Naive thymus-derived CD4-positive, alpha-beta T cell (primary cell): ENCODE data around the gene CDC20B. TPM values are rescaled to one million over a fixed set of nuclear protein-coding genes. Genes with fewer than 3 reads are reported as not detected.

Experiments used
- microRNA-seq: library from miRNA; unstranded; fragments of <30 nt; microRNA quantifications from one replicate; pipeline ENCODE4 v1.2.0, GENCODE V29; 2022; ENCODE audit warnings: borderline microRNAs expressed
- polyA plus RNA-seq, 2 donors: library from polyadenylated mRNA; unstranded; fragments of 300-500 nt; fragmentation: Illumina TruSeq; gene quantifications; one replicate each; pipeline ENCODE4 v1.2.3, GENCODE V29; 2021
- total RNA-seq, 6 experiments: library from RNA in 5 of 6; stranded (reverse) in 5 of 6; gene quantifications; 1 replicate in 5 of 6; 2 replicates in 1 of 6; pipeline ENCODE4 v1.2.3 and lab custom pipeline; 2021 to 2026

CDC20B gene
- total and polyA plus RNA-seq, 7 experiments from 2014 or later, result 0.44 TPM; not detected in 6

Small RNA genes within 50 kb of the gene (microRNA-seq; reads per million reads assigned to microRNA genes)
- 7.8 reads per million, percentile 13 among the genes with 10 or more reads in this experiment for gene MIR449A
- not detected for gene MIR449B
- gene MIR449C, result not detected

Other genes starting within 250 kb of the CDC20B start
- gene ESM1, start 187.6 kb downstream of the CDC20B start, total RNA-seq, result 1 to 10 TPM in 1 of 5 experiments, under 1 TPM in 1, not detected in 3; 0.39 to 1.2 TPM
- not detected for gene ESM1, start 187.6 kb downstream of the CDC20B start, polyA plus RNA-seq
- 10 to 100 TPM in 1 of 5 experiments, 1 to 10 TPM in 4; 1.3 to 18.1 (median 2.4) TPM for gene GZMK, start 148.9 kb downstream of the CDC20B start, total RNA-seq
- gene GZMK, start 148.9 kb downstream of the CDC20B start, polyA plus RNA-seq, result 1 to 10 TPM; 1.9 to 4.0 TPM
- gene GZMA, start 70.5 kb downstream of the CDC20B start, total RNA-seq, result 1,000 to 10,000 TPM in 1 of 5 experiments, 10 to 100 TPM in 2, 1 to 10 TPM in 2; 2.0 to 1,076 (median 10.9) TPM
- gene GZMA, start 70.5 kb downstream of the CDC20B start, polyA plus RNA-seq, result 10 to 100 TPM in 1 of 2 donors, 1 to 10 TPM in 1; 4.5 to 13.8 TPM
- gene GPX8, start 13.0 kb downstream of the CDC20B start, total RNA-seq, result not detected
- gene GPX8, start 13.0 kb downstream of the CDC20B start, polyA plus RNA-seq, result not detected
- gene MCIDAS, start 54.1 kb upstream of the CDC20B start, total RNA-seq, result not detected
- not detected for gene MCIDAS, start 54.1 kb upstream of the CDC20B start, polyA plus RNA-seq
- gene CCNO, start 60.4 kb upstream of the CDC20B start, total RNA-seq, result not detected
- gene CCNO, start 60.4 kb upstream of the CDC20B start, polyA plus RNA-seq, result not detected
- 10 to 100 TPM; 12.5 to 19.2 (median 15.9) TPM for gene DHX29, start 134.5 kb upstream of the CDC20B start, total RNA-seq
- 1 to 10 TPM; 5.8 to 9.5 TPM for gene DHX29, start 134.5 kb upstream of the CDC20B start, polyA plus RNA-seq
- 10 to 100 TPM; 64.0 to 83.7 (median 66.3) TPM for gene MTREX, start 134.8 kb upstream of the CDC20B start, total RNA-seq
- gene MTREX, start 134.8 kb upstream of the CDC20B start, polyA plus RNA-seq, result 10 to 100 TPM; 29.6 to 35.7 TPM